HG02852 (cell line): ENCODE results near the gene GRAMD1C.
A peak's percentile ranks its signal among the peaks of the same experiment; 100 is the strongest.

ENCODE experiments used
- ATAC-seq: cut with Tn5 transposase; IDR thresholded peaks from one replicate; pipeline ENCODE4 v1.9.1; 2021; ENCODE audit warnings: mild to moderate bottlenecking, moderate library complexity; ENCODE audit not compliant: unreplicated experiment

The GRAMD1C gene

DNA sequence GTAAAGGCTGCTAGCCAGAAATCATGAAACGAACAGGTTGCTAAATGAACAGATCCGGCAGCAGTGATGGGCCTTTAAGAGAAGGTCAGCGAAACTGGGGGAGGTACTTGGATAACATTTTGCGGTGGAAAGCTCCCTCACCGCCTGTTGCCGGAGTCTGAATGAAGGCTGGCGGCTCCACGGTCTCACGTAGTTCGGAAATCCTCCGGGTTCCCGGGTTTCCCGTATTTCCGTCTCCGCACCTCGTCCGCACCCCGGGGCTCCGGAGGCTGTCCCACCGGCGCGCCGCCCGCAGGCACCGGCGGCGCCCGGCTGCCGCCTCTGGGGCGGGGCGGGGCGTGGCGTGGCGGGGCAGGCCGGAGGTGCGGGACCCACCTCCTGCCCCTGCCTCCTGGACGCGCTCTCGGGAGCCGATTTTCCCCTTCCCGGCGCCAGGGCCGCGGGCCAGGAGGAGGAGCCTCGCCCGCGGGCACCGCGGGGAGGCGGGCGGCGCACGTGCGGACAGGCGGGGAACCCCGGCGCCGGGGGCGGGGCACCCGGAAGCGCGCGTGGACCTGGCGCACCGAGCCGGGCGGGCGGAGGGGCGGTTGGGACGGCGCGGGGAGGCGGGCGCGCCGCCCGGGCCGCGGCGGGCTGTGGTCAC, 108.9 kb downstream of the GRAMD1C start, which contains the start of gene ZDHHC23:
TSS of gene ZDHHC23 (plus strand) at position 642 of the 643 bp plus-strand sequence. CDS start 790 bp downstream, outside the sequence.
- peak; percentile 80 for ATAC-seq

DNA sequence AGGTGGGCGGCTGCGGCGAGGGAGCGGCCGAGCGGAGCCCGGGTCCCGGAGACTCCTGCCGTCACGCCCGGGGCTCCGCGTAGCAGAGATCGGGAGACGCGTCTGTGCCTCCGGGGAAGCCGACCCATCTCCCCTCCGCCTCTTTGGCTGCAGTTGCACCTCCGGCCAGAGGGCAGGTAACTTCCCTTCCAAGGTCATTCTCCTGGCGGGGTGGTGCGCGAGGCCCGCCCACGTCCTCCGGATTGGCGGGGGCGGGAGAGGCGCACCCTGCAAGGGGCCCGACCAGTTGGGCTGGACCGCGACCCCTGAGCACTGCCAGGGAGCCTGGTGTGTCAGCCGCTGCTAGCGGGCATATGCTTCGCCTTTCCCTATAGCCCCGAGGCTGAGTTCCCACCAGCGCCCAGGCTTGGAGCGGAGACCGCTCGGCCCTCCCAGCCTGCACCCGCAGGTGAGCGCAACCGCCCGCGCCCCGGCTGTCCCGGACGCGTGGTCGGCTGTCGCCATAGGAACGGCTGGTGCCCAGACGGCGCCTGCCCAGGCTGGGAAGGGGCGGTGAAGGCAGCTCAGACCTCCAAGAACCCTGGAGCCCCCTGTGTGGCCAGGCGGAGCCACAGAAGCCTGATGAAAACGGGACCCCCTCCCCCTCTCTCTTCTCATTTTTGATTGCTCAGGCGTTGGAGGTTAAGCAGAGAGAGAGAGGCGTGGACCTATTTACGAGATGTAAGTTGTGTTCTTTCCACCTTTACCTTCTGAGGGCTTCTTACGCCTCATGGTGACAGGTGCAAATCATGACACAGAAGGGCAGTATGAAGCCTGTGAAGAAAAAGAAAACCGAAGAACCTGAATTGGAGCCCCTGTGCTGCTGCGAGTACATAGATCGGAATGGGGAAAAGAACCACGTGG, 109.7 kb downstream of the GRAMD1C start:
- peak; percentile 56 for ATAC-seq

DNA sequence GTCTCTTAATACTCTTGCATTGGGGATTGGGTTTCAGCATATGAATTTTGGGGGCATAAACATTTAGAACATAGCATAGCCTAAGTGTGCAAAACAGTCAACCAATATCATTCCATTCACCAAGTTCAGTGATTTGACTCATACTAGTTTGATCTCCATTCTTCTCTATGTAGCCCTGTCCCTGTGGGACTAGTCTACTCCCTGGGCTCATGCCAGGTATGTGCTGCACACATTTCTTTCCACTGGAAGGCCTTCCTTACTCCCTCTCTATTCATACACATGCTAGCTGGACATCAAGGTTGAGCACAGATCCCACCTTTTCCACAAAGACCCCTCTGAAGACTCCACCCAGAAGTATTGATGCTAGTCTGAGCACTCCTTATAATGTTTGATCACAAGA, 114.3 kb downstream of the GRAMD1C start:
- ATAC-seq: no peak

DNA sequence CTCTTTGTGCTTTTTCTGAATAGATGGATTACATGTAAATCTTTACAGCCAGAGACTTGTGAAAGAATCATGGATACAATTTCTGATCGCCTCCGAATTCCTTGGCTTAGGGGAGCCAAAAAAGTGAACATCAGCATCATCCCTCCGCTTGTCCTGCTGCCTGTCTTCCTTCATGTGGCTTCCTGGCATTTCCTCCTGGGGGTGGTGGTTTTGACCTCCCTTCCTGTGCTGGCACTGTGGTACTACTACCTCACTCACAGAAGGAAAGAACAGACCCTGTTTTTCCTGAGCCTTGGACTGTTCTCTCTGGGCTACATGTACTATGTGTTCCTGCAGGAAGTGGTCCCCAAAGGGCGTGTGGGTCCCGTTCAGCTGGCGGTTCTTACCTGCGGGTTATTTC, 115.1 kb downstream of the GRAMD1C start:
- ATAC-seq: no peak

DNA sequence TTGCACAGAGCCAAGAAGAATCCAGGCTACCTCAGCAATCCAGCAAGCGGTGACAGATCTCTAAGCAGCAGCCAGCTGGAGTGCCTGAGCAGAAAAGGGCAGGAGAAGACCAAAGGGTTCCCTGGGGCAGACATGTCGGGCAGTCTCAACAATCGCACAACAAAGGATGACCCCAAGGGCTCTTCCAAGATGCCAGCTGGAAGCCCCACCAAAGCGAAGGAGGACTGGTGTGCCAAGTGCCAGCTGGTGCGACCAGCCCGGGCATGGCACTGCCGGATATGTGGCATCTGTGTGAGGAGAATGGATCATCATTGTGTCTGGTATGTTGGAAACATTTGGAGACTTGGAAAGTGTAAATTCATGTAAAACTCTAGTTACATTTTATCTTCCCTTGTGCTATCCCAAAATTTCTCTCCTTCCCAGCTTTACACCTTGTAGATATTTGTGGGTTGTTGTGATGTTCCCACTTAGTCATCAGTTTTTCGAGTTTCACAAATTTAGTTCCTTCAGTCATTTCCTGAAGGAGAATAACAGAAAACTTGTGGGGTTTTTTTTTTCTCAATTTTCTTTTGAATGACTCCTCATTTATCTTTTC, 115.6 kb downstream of the GRAMD1C start:
- ATAC-seq: no peak

DNA sequence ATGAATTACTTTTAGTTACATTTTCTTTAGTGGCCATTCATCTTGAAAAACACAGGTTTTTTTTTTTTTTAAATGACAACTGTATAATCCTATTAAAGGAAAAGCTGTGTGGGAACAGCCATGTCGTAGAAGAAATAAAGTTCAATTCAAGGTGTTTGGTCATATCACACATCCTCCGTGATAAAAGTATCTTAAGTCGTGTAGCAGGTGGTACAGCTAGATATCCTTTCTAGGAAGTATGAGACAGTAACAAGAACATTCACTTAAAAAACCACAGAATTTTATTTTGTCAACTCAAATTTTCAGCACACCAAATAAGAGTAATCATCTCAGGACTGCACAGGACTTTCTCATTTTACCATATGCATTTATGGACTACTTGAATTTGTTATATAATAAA, 125.3 kb downstream of the GRAMD1C start:
- no peak for ATAC-seq

DNA sequence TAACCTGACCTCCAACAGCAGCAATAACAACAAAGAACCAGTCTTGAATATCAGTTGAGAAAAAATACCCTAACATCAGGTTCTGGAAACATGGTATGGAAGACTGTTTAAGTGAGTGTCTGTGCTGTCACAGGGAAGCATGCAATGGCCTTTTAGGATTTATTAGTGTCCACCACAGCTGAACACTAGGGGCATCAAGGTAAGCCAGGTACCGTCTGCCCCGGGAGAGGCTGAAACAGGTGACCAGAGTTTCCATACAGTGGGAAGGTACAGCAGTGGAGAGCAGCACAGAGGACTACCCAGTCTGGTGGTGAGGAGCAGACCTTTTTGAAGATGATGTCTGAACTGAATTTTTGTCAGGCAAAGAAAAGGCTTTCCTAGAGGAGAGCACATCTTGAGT, 127.6 kb downstream of the GRAMD1C start:
- ATAC-seq: no peak

DNA sequence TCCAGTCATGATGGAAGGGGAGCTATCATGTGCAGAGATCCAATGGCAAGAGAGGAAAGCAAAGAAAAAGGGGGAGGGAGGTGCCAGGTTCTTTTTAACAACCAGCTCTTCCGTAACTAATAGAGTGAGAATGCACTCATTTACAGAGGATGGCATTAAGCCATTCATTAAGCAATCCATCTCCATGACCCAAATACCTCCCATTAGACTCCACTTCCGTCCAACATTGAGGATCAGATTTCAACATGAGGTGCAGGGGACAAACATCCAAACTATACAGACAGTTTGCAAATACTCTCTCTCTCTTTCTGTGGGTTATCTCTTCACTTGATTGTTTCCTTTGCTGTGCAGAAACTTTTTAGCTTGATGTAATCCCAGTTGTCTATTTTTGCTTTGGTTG, 130.4 kb downstream of the GRAMD1C start:
- no peak for ATAC-seq

DNA sequence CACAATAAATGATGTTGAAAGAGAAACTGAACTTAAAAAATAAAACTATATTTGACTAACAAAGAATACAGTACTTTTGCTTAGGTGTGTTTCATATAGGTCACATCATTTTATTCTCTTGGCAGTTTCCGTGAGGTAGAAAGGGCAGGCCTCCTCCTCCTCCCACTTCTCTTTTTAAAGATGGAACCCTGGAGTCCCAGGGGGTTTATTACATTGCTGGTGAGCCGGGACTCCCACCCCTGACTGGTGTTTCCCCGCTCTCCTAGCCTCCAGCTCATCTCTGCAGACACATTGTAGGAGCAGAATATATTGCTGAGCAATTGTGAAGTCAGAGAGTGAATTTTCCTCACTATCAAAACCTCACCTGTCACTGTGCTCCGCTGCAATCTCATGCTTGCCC, 139.2 kb downstream of the GRAMD1C start:
- ATAC-seq: no peak

DNA sequence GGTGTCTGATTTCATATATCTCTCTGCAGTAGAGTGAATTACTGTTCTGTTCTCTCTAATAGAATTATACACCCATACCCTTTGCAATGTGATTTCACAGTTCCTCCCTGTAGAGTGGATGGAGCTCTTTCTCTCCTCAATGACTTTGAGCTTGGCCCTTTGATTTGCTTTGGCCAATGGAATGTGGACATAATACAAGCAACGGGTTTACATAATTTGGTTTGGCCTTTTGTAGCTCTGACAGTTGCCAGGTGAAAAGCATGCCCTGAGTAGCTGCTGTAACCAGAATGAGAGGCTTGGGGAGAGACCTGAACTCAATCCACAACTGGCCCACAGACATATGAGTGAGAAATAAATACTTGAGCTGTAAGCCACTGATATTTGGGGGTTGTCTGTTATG, 141.3 kb downstream of the GRAMD1C start:
- ATAC-seq: no peak

DNA sequence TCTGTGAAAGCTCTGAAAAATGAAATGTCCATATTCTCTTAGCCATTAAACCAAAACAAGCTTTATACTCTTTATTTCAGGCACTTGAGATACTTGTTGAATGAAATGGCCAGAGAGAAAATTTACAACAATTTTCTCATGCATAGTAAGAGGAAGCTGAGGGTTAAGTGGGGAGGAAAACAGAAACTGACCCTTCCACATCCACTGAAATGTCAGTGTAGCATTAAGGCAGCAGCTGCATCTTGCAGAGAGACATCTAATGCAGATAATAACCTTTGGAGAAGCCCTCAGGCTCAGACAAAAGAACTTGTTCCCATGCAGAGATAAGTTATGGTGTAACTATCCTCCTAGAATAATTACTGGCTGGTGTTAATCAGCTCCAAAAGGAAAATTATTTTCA, 143.2 kb downstream of the GRAMD1C start:
- ATAC-seq: no peak

DNA sequence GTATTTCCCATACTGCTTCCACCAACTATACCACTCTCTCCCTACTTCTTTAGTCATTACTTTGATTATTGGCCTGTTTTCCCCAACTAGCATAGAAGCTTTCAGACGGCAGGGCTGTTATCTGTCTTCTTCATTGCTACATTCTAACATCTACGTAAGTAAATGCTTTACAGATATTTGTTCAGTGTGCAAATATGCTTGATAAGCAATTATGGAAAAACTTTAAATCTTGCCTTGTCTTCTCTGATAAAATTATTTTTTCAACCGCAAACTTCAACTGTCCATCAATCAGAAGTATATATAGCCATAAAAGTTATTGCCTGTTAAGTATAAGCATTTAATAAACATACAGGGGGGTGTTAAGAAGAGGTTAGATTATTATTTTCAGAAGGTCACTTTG, 145.0 kb downstream of the GRAMD1C start:
- no peak for ATAC-seq

DNA sequence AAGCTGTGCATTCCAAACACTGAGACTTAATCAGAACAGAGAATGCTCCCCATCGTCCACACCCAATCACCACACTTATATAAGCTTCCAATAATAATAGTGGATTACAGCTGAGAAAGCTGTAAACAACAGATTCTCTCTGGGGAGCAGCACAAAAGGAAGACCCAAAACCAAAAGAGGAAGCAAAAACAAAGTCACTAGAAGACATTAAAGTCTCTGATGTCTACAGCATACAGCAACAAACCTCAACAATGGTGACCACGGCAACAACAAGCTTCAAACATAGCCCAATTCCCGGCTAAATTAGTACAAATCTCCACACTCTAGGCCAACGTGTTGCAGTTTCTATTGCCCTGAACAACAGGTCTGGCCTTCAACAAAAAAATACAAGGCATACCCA, 147.0 kb downstream of the GRAMD1C start:
- peak; percentile 59 for ATAC-seq
